Lung (tissue), 12 donors: Measurements from ENCODE around the gene ARHGEF16. TPM values are rescaled to one million over a fixed set of nuclear protein-coding genes. Genes with fewer than 3 reads are reported as not detected.

Experiments
- ATAC-seq: fragments of 200-7000 bp; cut with Tn5 transposase; one replicate; pipeline ENCODE4 v1.9.1; 2020; ENCODE audit warnings: moderate number of reproducible peaks; ENCODE audit not compliant: insufficient read depth, low FRiP score
- DNase-seq, 3 donors: peaks; one replicate each; pipeline ENCODE4 v3.0.0-alpha.2; 2013 to 2017
- H3K27ac ChIP-seq, 2 donors: one replicate each; pipeline ENCODE4 v1.5.1; 2013; ENCODE audit warnings: mild to moderate bottlenecking in 2 of 2, moderate library complexity in 2 of 2, control low read depth in 1 of 2, inconsistent platforms in 1 of 2, low read depth in 1 of 2, low read length in 1 of 2
- H3K27me3 ChIP-seq, 3 donors: one replicate each; pipeline ENCODE4 v1.5.1; 2013; ENCODE audit warnings: low read length in 2 of 3; ENCODE audit not compliant: control insufficient read depth in 3 of 3, insufficient read depth in 3 of 3
- H3K36me3 ChIP-seq, 4 donors: one replicate each; pipeline ENCODE4 v1.5.1; 2013; ENCODE audit warnings: low read length in 4 of 4, mild to moderate bottlenecking in 1 of 4, moderate library complexity in 1 of 4; ENCODE audit not compliant: control insufficient read depth in 4 of 4, insufficient read depth in 4 of 4
- H3K4me1 ChIP-seq, 5 donors: one replicate each; pipeline ENCODE4 v1.5.1; 2013; ENCODE audit warnings: low read length in 5 of 5, mild to moderate bottlenecking in 2 of 5, moderate library complexity in 1 of 5; ENCODE audit not compliant: control insufficient read depth in 5 of 5, insufficient read depth in 5 of 5
- H3K4me3 ChIP-seq: one replicate; pipeline ENCODE4 v1.5.1; 2013; ENCODE audit warnings: mild to moderate bottlenecking, control low read depth, moderate library complexity
- H3K9ac ChIP-seq, 2 donors: one replicate each; pipeline ENCODE4 v1.5.1; 2013; ENCODE audit warnings: low read length in 2 of 2, control low read depth in 1 of 2; ENCODE audit not compliant: insufficient read depth in 1 of 2
- H3K9me3 ChIP-seq, 4 donors: one replicate each; pipeline ENCODE4 v1.5.1; 2013; ENCODE audit warnings: low read length in 3 of 4, mild to moderate bottlenecking in 1 of 4, moderate library complexity in 1 of 4; ENCODE audit not compliant: control insufficient read depth in 4 of 4, insufficient read depth in 3 of 4
- CTCF ChIP-seq: IDR thresholded peaks from 2 replicates; pipeline ENCODE4 v1.5.1; 2012; ENCODE audit warnings: mild to moderate bottlenecking; ENCODE audit errors: control extremely low read depth, extremely low read depth
- WGBS, 2 donors: extraction: QIAGEN DNeasy Blood & Tissue Kit; methylation state at CpG; one replicate each; pipeline ENCODE4 v1.1.7; 2013; 5-methylcytosine and 5-hydroxymethylcytosine counted together
- polyA plus RNA-seq, 2 donors: library from polyadenylated mRNA; stranded (reverse); fragments of 200-250 nt; gene quantifications; one replicate each; pipeline ENCODE4 v1.2.1, GENCODE V29; 2013
- total RNA-seq, 2 donors: library from RNA; depleted of rRNA in 1 of 2; stranded (reverse); fragments of >200 nt in 1 of 2; gene quantifications; one replicate each; pipeline ENCODE4 v1.2.1, GENCODE V29; 2014 to 2021
- donor health status: control.
- donor health status: control.
- donor health status: Bipolar disorder and iron deficiency.
- donor health status: healthy.
- donor health status: DM: yes; HTN: yes; CAD: no.

ARHGEF16 gene
- total and polyA plus RNA-seq, 4 donors, result 6.5 to 14.8 (median 9.8) TPM

DNA sequence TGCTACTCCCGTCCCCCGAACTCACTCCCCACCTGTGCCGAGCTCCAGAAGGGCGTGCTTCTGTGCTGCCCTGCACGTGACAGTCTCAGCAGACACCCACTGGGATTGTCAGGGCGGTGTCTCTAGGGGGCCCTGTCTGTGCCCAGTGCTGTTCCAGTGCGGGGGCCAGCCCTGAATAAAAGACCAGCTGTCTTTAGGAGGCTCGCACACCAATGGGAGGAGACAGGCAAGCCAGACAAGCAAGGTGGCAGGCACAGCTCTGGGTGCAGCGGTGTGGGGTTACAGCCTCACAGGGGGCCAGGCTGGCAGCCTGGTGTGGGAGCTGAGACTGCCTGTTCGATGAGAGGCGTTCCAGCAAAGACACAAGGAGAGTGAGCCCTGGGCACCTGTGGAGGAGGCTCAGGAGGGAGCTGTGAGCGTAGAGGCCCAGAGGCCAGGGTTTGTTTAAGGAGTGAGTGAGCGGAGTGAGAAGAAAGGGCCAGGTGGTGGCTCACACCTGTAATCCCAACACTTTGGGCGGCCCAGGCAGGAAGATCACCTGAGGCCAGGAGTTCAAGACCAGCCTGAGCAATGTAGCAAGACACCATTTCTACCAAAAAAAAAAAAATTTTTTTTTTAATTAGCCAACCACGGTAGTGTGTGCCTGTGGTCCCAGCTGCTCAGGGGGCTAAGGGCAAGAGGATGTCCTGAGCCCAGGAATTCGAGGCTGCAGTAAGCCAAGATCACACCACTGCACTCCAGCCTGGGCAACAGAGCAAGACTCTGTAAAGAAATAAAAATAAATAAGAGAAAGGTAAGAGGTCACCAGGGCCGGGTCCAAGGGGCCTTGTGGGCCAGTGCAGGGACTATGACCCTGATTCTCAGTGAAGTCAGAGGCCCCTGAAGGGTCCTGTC, 48.2 kb upstream of the ARHGEF16 start:
- 84 to 87% methylated on average over 17 of the region's 17 CpGs for WGBS, 2 donors
- ATAC-seq, result no peak

GRCh38 chr1:3407021-3407420, 47.4 kb upstream of the ARHGEF16 start:
- TF ChIP-seq CTCF, result no peak
- WGBS, 2 donors, result 89 to 95% methylated on average over 12 of the region's 12 CpGs
- Histone ChIP-seq H3K9ac (no peak overlapping the region), H3K4me1 (peaks cover 0 to 8% (median 3%) of the 10 kb centered on the region in 5 donors), H3K27me3 (peaks cover 0 to 10% (median 2%) of the 10 kb centered on the region in 3 donors), H3K4me3 (no peak overlapping the region), H3K36me3 (peaks cover 0 to 2% (median 0%) of the 10 kb centered on the region in 4 donors), H3K9me3 (peaks cover 0 to 7% (median under 1%) of the 10 kb centered on the region in 4 donors), H3K27ac (no peak overlapping the region)
- no peak for DNase-seq
- ATAC-seq, result no peak

More for the DNA sequence above, 48.2 kb upstream of the ARHGEF16 start:
- no peak for TF ChIP-seq CTCF
- peaks cover 0 to 7% (median under 1%) of the 10 kb centered on the region in 4 donors for H3K9me3 ChIP-seq
- H3K9ac ChIP-seq, result no peak overlapping the region
- no peak overlapping the region for H3K27ac ChIP-seq
- H3K36me3 ChIP-seq, result peaks cover 0 to 2% (median 0%) of the 10 kb centered on the region in 4 donors
- no peak overlapping the region for H3K4me3 ChIP-seq
- peaks cover 0 to 12% (median 3%) of the 10 kb centered on the region in 5 donors for H3K4me1 ChIP-seq
- no peak for DNase-seq
- peaks cover 0 to 17% (median 8%) of the 10 kb centered on the region in 3 donors for H3K27me3 ChIP-seq

GRCh38 chr1:3408751-3409266, 45.7 kb upstream of the ARHGEF16 start:
- TF ChIP-seq CTCF, result no peak
- Histone ChIP-seq H3K27me3 (peaks cover 0 to 10% (median 2%) of the 10 kb centered on the region in 3 donors), H3K36me3 (peaks cover 0 to 2% (median 0%) of the 10 kb centered on the region in 4 donors), H3K9ac (no peak overlapping the region), H3K4me3 (no peak overlapping the region), H3K27ac (no peak overlapping the region), H3K4me1 (peaks cover 0 to 3% (median 0%) of the 10 kb centered on the region in 5 donors), H3K9me3 (peaks cover 0 to 7% (median under 1%) of the 10 kb centered on the region in 4 donors)
- 94% methylated on average over 36 of the region's 36 CpGs for WGBS, 2 donors
- no peak for DNase-seq
- no peak for ATAC-seq
